Thoracic aorta (tissue), 2 donors: ENCODE measurements around the gene PLSCR5. TPM values are rescaled to one million over a fixed set of nuclear protein-coding genes. Genes with fewer than 3 reads are reported as not detected.

ENCODE experiments used
- ATAC-seq: fragments of 150-250 bp; one replicate; pipeline ENCODE4 v1.8.0; 2017; ENCODE audit warnings: low read depth; ENCODE audit not compliant: insufficient number of reproducible peaks, low FRiP score
- DNase-seq: peaks from one replicate; pipeline ENCODE4 v3.0.0-alpha.2; 2020; ENCODE audit warnings: low spot score
- H3K27ac ChIP-seq, 2 donors: fragments of 200-600 bp; sonication (generic); 1 replicate in 1 of 2; 2 replicates in 1 of 2; pipeline ENCODE4 v1.5.1; 2016; ENCODE audit warnings: mild to moderate bottlenecking in 2 of 2, moderate library complexity in 2 of 2
- H3K27me3 ChIP-seq: fragments of 200-600 bp; sonication (generic); replicated peaks from 2 replicates; pipeline ENCODE4 v1.6.0; 2016; ENCODE audit warnings: mild to moderate bottlenecking; ENCODE audit not compliant: insufficient read depth
- H3K36me3 ChIP-seq: fragments of 200-600 bp; sonication (generic); one replicate; pipeline ENCODE4 v1.5.1; 2016
- H3K4me1 ChIP-seq, 2 donors: fragments of 200-600 bp; sonication (generic); 1 replicate in 1 of 2; 2 replicates in 1 of 2; pipeline versions ENCODE4 v1.5.1 to v1.6.0; 2016; ENCODE audit warnings: low read depth in 2 of 2, mild to moderate bottlenecking in 1 of 2; ENCODE audit not compliant: control insufficient read depth in 1 of 2
- H3K4me3 ChIP-seq: fragments of 200-600 bp; sonication (generic); 2 replicates; pipeline ENCODE4 v1.5.1; 2016; ENCODE audit warnings: mild to moderate bottlenecking
- H3K9me3 ChIP-seq: fragments of 200-600 bp; sonication (generic); 2 replicates; pipeline ENCODE4 v1.5.1; 2016
- CTCF ChIP-seq: fragments of 200-600 bp; sonication (generic); IDR thresholded peaks from one replicate; pipeline ENCODE4 v1.5.1; 2019; ENCODE audit warnings: antibody characterized with exemption
- total RNA-seq, 2 donors: library from RNA; depleted of rRNA; stranded (reverse); fragments of >200 nt; gene quantifications; one replicate each; pipeline versions ENCODE4 v1.1.0 to v1.2.3, GENCODE V29; 2016

Gene PLSCR5
- total RNA-seq, 2 donors from 2014 or later: not detected

- Histone ChIP-seq H3K27me3 (no peaks in the 10 kb centered on the region), H3K9me3 (no peaks in the 10 kb centered on the region), H3K4me3 (no peak overlapping the region), H3K4me1 (no peaks in the 10 kb centered on the region), H3K27ac (no peak overlapping the region), H3K36me3 (no peaks in the 10 kb centered on the region)
- DNase-seq (no peak), ATAC-seq (no peak)
- TF ChIP-seq CTCF: no peak
Observed at GRCh38 chr3:146611096-146611495, 6.0 kb upstream of the PLSCR5 start.

GRCh38 chr3:146598535-146598934 is 6.6 kb downstream of the PLSCR5 start:
- Histone ChIP-seq H3K4me1 (no peaks in the 10 kb centered on the region), H3K27me3 (no peaks in the 10 kb centered on the region), H3K27ac (no peak overlapping the region), H3K4me3 (no peak overlapping the region), H3K9me3 (no peaks in the 10 kb centered on the region), H3K36me3 (no peaks in the 10 kb centered on the region)
- no peak for ATAC-seq
- no peak for TF ChIP-seq CTCF
- DNase-seq: no peak

- no peak for ATAC-seq
- H3K36me3 ChIP-seq: no peaks in the 10 kb centered on the region
- H3K27ac ChIP-seq: no peak overlapping the region
- TF ChIP-seq CTCF: no peak
- H3K4me1 ChIP-seq: no peaks in the 10 kb centered on the region
- no peaks in the 10 kb centered on the region for H3K9me3 ChIP-seq
- DNase-seq: no peak
- H3K27me3 ChIP-seq: no peaks in the 10 kb centered on the region
- no peak overlapping the region for H3K4me3 ChIP-seq
Observed at GRCh38 chr3:146594843-146595482, 10.2 kb downstream of the PLSCR5 start.

GRCh38 chr3:146593776-146594175 is 11.4 kb downstream of the PLSCR5 start:
- ATAC-seq: no peak
- H3K4me1 ChIP-seq: no peaks in the 10 kb centered on the region
- no peaks in the 10 kb centered on the region for H3K36me3 ChIP-seq
- no peak overlapping the region for H3K27ac ChIP-seq
- no peak for DNase-seq
- no peak for TF ChIP-seq CTCF
- H3K9me3 ChIP-seq: no peaks in the 10 kb centered on the region
- H3K27me3 ChIP-seq: no peaks in the 10 kb centered on the region
- H3K4me3 ChIP-seq: no peak overlapping the region

GRCh38 chr3:146590521-146590920 is 14.6 kb downstream of the PLSCR5 start:
- no peaks in the 10 kb centered on the region for H3K9me3 ChIP-seq
- no peaks in the 10 kb centered on the region for H3K4me1 ChIP-seq
- no peak overlapping the region for H3K27ac ChIP-seq
- ATAC-seq (no peak), DNase-seq (no peak)
- no peak overlapping the region for H3K4me3 ChIP-seq
- no peaks in the 10 kb centered on the region for H3K36me3 ChIP-seq
- H3K27me3 ChIP-seq: no peaks in the 10 kb centered on the region
- TF ChIP-seq CTCF: no peak
